Natural killer cell (primary cell): ENCODE measurements around the gene PBXIP1. TPM values are rescaled to one million over a fixed set of nuclear protein-coding genes. Genes with fewer than 3 reads are reported as not detected.

ENCODE experiments used
- ATAC-seq, 3 donors: fragments of 150-1000 bp in 2 of 3; fragments of 200-7000 bp in 1 of 3; cut with Tn5 transposase; 1 replicate in 1 of 3; 2 replicates in 2 of 3; pipeline ENCODE4 v1.10.0; 2021; ENCODE audit warnings: mild to moderate bottlenecking in 2 of 3, moderate library complexity in 2 of 3
- DNase-seq, 2 donors: peaks; one replicate each; pipeline versions ENCODE4 v3.0.0 to v3.0.0-alpha.2; 2013 to 2021; ENCODE audit warnings: mixed read lengths in 1 of 2
- H3K27ac ChIP-seq: one replicate; pipeline ENCODE4 v1.5.1; 2013; ENCODE audit warnings: mild to moderate bottlenecking, low read length
- H3K27me3 ChIP-seq: one replicate; pipeline ENCODE4 v1.6.1; 2013; ENCODE audit warnings: low read length; ENCODE audit not compliant: control insufficient read depth, insufficient read depth
- H3K36me3 ChIP-seq: one replicate; pipeline ENCODE4 v1.6.1; 2013; ENCODE audit warnings: low read length; ENCODE audit not compliant: control insufficient read depth, insufficient read depth
- H3K4me1 ChIP-seq: one replicate; pipeline ENCODE4 v1.6.1; 2013; ENCODE audit warnings: low read length; ENCODE audit not compliant: control insufficient read depth, insufficient read depth
- H3K4me3 ChIP-seq: one replicate; pipeline ENCODE4 v1.5.1; 2013; ENCODE audit warnings: low read length
- H3K9me3 ChIP-seq: one replicate; pipeline ENCODE4 v1.6.1; 2013; ENCODE audit warnings: low read length; ENCODE audit not compliant: control insufficient read depth, insufficient read depth
- H3K27ac Mint-ChIP-seq, 2 donors: one replicate each; pipeline ENCODE4 v1.8.0; 2022; ENCODE audit warnings: mild to moderate bottlenecking in 2 of 2, mixed read lengths in 2 of 2, moderate library complexity in 1 of 2
- H3K27me3 Mint-ChIP-seq, 2 donors: one replicate each; pipeline ENCODE4 v1.8.0; 2022; ENCODE audit warnings: low read depth in 2 of 2, mixed read lengths in 2 of 2
- H3K36me3 Mint-ChIP-seq: one replicate; pipeline ENCODE4 v1.8.0; 2022; ENCODE audit warnings: mixed read lengths
- H3K4me1 Mint-ChIP-seq, 2 donors: one replicate each; pipeline ENCODE4 v1.8.0; 2022; ENCODE audit warnings: mixed read lengths in 2 of 2
- H3K4me3 Mint-ChIP-seq: one replicate; pipeline ENCODE4 v1.8.0; 2022; ENCODE audit warnings: mild to moderate bottlenecking, moderate library complexity, mixed read lengths
- H3K9me3 Mint-ChIP-seq, 2 donors: one replicate each; pipeline ENCODE4 v1.8.0; 2022; ENCODE audit warnings: mixed read lengths in 2 of 2
- CTCF ChIP-seq: fragments of 200-600 bp; IDR thresholded peaks from one replicate; pipeline ENCODE4 v1.8.0; 2022; ENCODE audit warnings: antibody characterized with exemption
- WGBS: methylation state at CpG from one replicate; pipeline ENCODE4 v1.1.7; 2013; ENCODE audit warnings: missing lambda C conversion rate; ENCODE audit not compliant: insufficient coverage; 5-methylcytosine and 5-hydroxymethylcytosine counted together
- intact Hi-C: fragments of 100-400 bp; cut with micrococcal nuclease; formaldehyde crosslinking; loops from one replicate; pipeline ENCODE4 v1.14.2; 2022
- total RNA-seq, 4 donors: library from RNA; stranded (reverse); fragments of 120-200 nt in 1 of 4; gene quantifications; one replicate each; pipeline versions ENCODE4 v1.2.3 to v1.2.4, GENCODE V29; 2013 to 2022

The PBXIP1 gene
- total RNA-seq, 3 donors from 2014 or later (not counting 1 experiment from before 2014, with no cell fraction given), result 158 to 200 (median 197) TPM

DNA sequence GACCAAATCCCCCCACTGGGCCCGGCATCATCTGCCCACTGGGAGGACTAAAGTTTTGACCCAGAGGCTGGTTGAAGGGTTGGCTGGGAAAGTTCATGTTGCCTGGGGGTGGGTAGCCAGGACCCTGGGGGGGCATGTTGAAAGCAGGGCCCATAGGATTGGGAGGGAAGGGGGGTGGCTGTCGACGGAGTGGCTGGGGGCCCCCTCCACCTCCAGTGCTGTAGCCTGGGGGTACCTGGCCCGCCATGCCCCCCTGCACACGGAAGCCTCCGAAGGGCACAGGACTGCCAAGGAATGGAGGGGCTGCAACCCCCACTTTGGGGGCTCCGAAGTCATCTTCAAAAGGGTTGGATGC, 3.5 kb upstream of the PBXIP1 start:
- Mint-ChIP-seq H3K27me3 (no peaks in the 10 kb centered on the region), H3K4me1 (peaks cover 41 to 47% of the 10 kb centered on the region in 2 donors), H3K9me3 (no peaks in the 10 kb centered on the region), H3K36me3 (no peaks in the 10 kb centered on the region), H3K27ac (peak overlapping the region in 1 of 2 donors; percentile 88), H3K4me3 (no peak overlapping the region)
- H3K36me3 ChIP-seq, result peaks cover 25% of the 10 kb centered on the region
- no peak overlapping the region for H3K4me3 ChIP-seq
- DNase-seq (no peak), ATAC-seq (no peak)
- H3K27me3 ChIP-seq, result no peaks in the 10 kb centered on the region
- no peaks in the 10 kb centered on the region for H3K9me3 ChIP-seq
- intact Hi-C loops, result loop anchor here (5.0 kb wide), 1 partner anchor 93 kb away; the partner anchor contains the start of gene ADAM15
- H3K27ac ChIP-seq, result no peak overlapping the region
- peaks cover 41% of the 10 kb centered on the region for H3K4me1 ChIP-seq
- WGBS, result 98% methylated on average over 7 of the region's 7 CpGs
- TF ChIP-seq CTCF, result no peak

- Mint-ChIP-seq H3K4me1 (peaks cover 47 to 51% of the 10 kb centered on the region in 2 donors), H3K27me3 (no peaks in the 10 kb centered on the region), H3K27ac (no peak overlapping the region), H3K9me3 (no peaks in the 10 kb centered on the region), H3K36me3 (no peaks in the 10 kb centered on the region), H3K4me3 (peak overlapping the region; percentile 28)
- H3K9me3 ChIP-seq, result no peaks in the 10 kb centered on the region
- WGBS, result 97% methylated on average over 15 of the region's 16 CpGs
- H3K27ac ChIP-seq, result no peak overlapping the region
- no peak for TF ChIP-seq CTCF
- intact Hi-C loops, result loop anchor here (5.0 kb wide), 1 partner anchor 93 kb away; the partner anchor contains the start of gene ADAM15
- ATAC-seq (no peak), DNase-seq (no peak)
- no peaks in the 10 kb centered on the region for H3K27me3 ChIP-seq
- H3K4me1 ChIP-seq, result peaks cover 46% of the 10 kb centered on the region
- H3K36me3 ChIP-seq, result peaks cover 21% of the 10 kb centered on the region
- H3K4me3 ChIP-seq, result no peak overlapping the region
Measured at GRCh38 chr1:154958681-154959425, 3.0 kb upstream of the PBXIP1 start.

DNA sequence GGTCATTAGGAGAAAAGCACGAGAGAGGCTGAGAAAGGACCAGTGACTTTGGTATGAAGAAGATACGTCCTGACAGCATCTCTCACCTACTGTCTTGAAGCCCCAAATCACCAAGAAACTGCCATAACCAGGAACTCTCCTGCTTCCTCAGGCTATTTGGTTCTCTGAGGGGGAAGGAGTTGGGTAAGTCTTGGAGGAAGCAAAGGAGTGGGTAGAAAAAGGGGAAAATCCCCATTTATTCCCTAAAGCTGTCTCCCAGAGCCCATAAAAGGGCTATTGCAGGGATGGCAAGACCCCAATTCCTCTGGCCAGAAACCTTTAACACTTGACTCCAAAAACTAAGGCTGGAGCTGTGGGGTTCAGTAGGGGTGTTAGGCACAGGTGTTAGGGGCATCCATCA, 2.1 kb upstream of the PBXIP1 start:
- intact Hi-C loops, result loop anchor here (5.0 kb wide), 1 partner anchor 94 kb away; the partner anchor contains the start of gene ADAM15
- Mint-ChIP-seq H3K4me3 (no peak overlapping the region), H3K9me3 (no peaks in the 10 kb centered on the region), H3K27ac (no peak overlapping the region), H3K36me3 (no peaks in the 10 kb centered on the region), H3K4me1 (peaks cover 53 to 55% of the 10 kb centered on the region in 2 donors), H3K27me3 (no peaks in the 10 kb centered on the region)
- H3K27me3 ChIP-seq, result no peaks in the 10 kb centered on the region
- H3K4me3 ChIP-seq, result no peak overlapping the region
- peaks cover 13% of the 10 kb centered on the region for H3K36me3 ChIP-seq
- H3K4me1 ChIP-seq, result peaks cover 51% of the 10 kb centered on the region
- H3K9me3 ChIP-seq, result no peaks in the 10 kb centered on the region
- DNase-seq, result no peak
- no peak overlapping the region for H3K27ac ChIP-seq
- no peak for ATAC-seq
- 100% methylated on average over 1 of the region's 2 CpGs for WGBS
- TF ChIP-seq CTCF, result no peak
